SHP77 (cell line): ENCODE results near the gene NCK2.
"Not testable (repeated sequence)": the region's sequence is repeated elsewhere in the genome, so short reads cannot be mapped to it uniquely, and the experiment has no call there.

ENCODE experiments used
- DNase-seq, 2 experiments: peaks; one replicate each; lab custom pipeline; 2025; lab: John Stamatoyannopoulos, UW

NCK2 gene

DNA sequence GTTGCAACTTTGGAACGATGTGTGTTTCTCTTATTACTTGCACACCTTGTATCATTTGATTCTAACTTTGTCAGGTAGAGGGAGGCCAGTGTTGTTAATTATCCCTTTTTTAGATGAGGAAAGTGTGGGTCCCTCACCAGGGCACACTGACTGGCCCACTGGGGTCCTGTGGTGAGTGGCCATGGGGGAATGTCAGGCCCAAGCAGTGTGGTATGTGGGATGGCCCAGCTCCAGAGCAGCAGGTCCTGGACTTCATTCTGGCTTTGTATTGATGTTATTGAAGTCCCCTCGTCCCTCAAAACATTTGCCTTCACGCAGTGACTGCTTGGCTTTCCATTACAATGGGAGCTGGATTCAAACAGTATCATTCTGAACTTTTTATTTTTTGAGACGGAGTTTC, 11.7 kb downstream of the NCK2 start:
- DNase-seq, result no peak

GRCh38 chr2:105756865-105757264, 12.2 kb downstream of the NCK2 start:
- DNase-seq, result not testable (repeated sequence)

GRCh38 chr2:105757433-105757832, 12.7 kb downstream of the NCK2 start:
- DNase-seq, result no peak

DNA sequence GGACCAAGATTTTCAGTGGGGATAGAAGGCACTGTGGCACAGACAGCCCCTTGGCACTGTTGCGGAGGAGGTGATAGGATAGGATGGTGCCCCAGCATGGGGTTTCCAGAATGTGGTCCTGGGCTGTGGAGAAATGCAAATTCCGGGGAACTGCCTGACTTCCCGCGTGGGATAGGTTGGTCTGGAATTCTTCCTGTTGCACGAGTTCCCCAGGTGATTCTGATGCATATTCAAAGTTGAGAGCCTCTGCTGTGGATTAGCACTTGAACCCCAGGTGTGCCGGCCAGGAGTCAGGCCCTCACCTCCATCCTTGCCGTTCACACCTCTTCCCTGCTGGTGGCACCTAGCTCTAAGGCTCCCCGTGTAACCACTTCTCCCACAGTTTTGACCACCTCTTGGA, 15.5 kb downstream of the NCK2 start:
- DNase-seq, result no peak

- no peak for DNase-seq
Measured at GRCh38 chr2:105760639-105761337, 16.1 kb downstream of the NCK2 start.

- no peak for DNase-seq
Measured at GRCh38 chr2:105761931-105762515, 17.3 kb downstream of the NCK2 start.

- no peak for DNase-seq
Measured at GRCh38 chr2:105763076-105763475, 18.4 kb downstream of the NCK2 start.

GRCh38 chr2:105764059-105764458, 19.3 kb downstream of the NCK2 start:
- DNase-seq, result no peak

GRCh38 chr2:105765415-105766299, 20.9 kb downstream of the NCK2 start:
- DNase-seq, result no peak

GRCh38 chr2:105766300-105766866, 21.7 kb downstream of the NCK2 start:
- DNase-seq, result no peak

DNA sequence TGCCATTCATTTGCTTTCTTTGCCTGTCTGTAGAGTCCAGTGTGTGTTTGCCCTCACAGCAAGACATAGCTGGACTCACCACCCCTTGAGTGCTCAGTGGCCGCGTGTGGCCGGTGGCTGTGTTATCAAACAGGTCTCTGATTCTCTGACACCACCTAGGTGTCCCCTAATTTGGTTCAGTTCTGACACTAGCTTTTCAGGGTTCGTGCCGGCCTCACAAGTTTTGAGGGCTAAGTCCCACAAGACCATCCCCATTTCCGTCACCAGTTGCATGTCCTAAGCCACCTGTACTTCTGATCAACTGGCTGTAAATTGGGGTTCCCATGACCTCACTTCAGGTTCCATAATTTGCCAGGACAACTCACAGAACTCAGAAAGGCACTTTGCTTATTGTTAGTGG, 23.5 kb downstream of the NCK2 start:
- DNase-seq, result no peak

- DNase-seq, result no peak
Measured at GRCh38 chr2:105768961-105769452, 24.3 kb downstream of the NCK2 start.

- DNase-seq, result no peak
Measured at GRCh38 chr2:105769504-105769903, 24.8 kb downstream of the NCK2 start.

GRCh38 chr2:105770149-105770548, 25.4 kb downstream of the NCK2 start:
- no peak for DNase-seq

- not testable (repeated sequence) for DNase-seq
Measured at GRCh38 chr2:105771291-105771690, 26.6 kb downstream of the NCK2 start.

- no peak for DNase-seq
Measured at GRCh38 chr2:105771836-105772235, 27.1 kb downstream of the NCK2 start.

DNA sequence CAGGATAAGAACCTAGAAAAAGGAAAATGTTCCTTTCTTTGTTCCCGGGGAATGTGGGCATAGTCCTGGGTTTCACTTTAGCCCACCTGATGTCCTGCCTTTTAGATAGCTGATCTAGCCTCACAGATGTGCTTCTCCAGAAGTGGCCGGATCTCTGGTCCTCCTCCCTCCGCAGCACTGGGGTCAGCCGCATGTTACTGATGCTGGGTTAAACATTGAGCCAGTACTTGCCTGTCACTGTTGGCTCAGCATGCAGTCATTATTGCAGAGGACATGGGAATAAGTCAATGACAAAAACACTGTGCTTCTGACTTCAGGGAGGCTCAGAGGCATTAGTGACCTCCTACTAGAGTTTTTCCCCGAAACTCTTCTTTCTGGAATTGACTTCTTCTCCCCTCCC, 27.6 kb downstream of the NCK2 start:
- no peak for DNase-seq

DNA sequence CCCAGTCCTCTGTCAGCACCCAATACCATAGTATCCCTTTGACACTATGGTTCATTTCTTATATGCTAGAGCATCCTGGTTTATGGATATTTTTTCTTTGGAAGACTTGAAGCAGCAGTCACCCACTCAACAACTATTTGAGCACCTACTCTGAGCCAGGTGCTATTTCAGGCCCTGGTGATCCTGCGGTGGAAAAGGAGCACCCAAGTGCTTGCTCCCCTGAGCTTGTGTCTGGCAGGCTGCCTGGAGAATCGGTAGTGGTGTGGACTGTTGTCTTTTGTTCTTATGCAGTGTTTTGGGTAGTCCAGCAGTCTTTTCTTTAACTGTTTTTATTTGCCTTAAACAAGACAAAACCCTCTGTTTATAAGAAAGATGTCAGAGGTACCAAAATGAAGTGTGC, 28.9 kb downstream of the NCK2 start:
- no peak for DNase-seq

DNA sequence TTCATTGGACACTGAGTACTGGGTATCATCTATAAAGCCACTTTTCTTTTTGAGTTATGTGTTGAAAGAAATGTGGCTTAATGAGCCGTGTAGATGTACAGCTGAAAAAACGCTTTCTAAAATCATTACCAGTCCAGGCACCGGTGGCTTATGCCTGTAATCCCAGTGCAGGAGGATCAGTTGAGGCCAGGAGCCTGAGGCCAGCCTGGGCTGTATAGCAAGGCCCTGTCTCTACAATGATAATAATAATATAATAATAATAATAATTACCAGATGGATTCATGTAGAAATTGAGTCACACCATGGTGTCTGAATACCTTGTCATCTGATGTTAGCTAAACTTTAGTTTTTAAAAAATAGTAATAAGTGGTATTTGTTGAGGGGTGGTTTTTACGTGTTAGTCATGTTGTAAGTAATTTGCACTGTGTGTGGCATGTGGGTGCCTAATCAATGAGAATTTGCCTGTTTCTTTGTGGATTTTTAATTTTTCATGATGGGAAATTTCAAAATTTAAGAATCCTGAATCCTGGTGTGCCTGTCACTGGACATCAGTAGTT, 30.1 kb downstream of the NCK2 start:
- no peak for DNase-seq

- DNase-seq, result no peak
Measured at GRCh38 chr2:105775809-105776559, 31.3 kb downstream of the NCK2 start.

DNA sequence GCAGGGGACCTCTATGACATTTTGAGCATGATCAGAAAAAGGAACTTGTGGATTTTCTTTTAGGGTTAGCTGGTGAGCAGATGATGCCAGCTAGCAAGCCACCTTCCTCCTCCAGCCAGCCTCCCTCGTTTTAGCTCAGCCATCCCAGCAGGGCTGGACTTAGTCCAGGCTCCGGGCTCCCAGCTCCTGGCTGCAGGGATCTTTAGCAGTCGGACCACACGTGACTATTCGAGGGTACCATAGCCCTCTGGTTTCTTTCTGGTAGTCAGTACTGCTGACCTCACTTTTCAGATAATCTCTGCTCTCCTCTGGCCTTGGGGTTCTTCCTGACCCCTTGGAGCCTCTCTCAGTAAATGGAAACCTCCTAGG, 31.8 kb downstream of the NCK2 start:
- DNase-seq, result no peak
